WTC11 (cell line): ENCODE results near the gene IL12RB2.

ENCODE experiments used
- CREB1 ChIP-seq: sonication (generic); formaldehyde crosslinking; IDR thresholded peaks from 2 replicates; pipeline ENCODE4 v1.8.0; 2023; ENCODE audit warnings: mild to moderate bottlenecking, missing genetic modification reagents
- GTF2I ChIP-seq: fragments of 250-450 bp; sonication (Bioruptor Pico); conservative IDR thresholded peaks from 2 replicates; pipeline ENCODE4 v1.4.0; 2021; ENCODE audit warnings: mild to moderate bottlenecking
- SMAD3 ChIP-seq: sonication (generic); formaldehyde crosslinking; IDR thresholded peaks from 2 replicates; pipeline ENCODE4 v1.8.0; 2022; ENCODE audit warnings: missing genetic modification reagents, mild to moderate bottlenecking, borderline replicate concordance
- TP53 ChIP-seq: sonication (generic); formaldehyde crosslinking; IDR thresholded peaks from 2 replicates; pipeline ENCODE4 v1.8.1; 2023; ENCODE audit warnings: mild to moderate bottlenecking, missing genetic modification reagents
- TF ChIP-seq, protein P1 (sequence below): fragments of 200-600 bp; IDR thresholded peaks from 2 replicates; pipeline ENCODE4 v1.8.0; 2022; ENCODE audit warnings: antibody characterized with exemption
- TF ChIP-seq, protein P2 (sequence below): sonication (generic); formaldehyde crosslinking; IDR thresholded peaks from 2 replicates; pipeline ENCODE4 v1.8.1; 2023; ENCODE audit warnings: mild to moderate bottlenecking, moderate library complexity, missing genetic modification reagents
- TF ChIP-seq, protein P3 (sequence below): sonication (generic); formaldehyde crosslinking; conservative IDR thresholded peaks from 2 replicates; pipeline ENCODE4 v1.8.1; 2023; ENCODE audit warnings: mild to moderate bottlenecking, low read depth, missing genetic modification reagents, moderate library complexity
- TF ChIP-seq, protein P4 (sequence below): sonication (generic); formaldehyde crosslinking; IDR thresholded peaks from 2 replicates; pipeline ENCODE4 v1.8.0; 2022; ENCODE audit warnings: mild to moderate bottlenecking, missing genetic modification reagents

DNA sequence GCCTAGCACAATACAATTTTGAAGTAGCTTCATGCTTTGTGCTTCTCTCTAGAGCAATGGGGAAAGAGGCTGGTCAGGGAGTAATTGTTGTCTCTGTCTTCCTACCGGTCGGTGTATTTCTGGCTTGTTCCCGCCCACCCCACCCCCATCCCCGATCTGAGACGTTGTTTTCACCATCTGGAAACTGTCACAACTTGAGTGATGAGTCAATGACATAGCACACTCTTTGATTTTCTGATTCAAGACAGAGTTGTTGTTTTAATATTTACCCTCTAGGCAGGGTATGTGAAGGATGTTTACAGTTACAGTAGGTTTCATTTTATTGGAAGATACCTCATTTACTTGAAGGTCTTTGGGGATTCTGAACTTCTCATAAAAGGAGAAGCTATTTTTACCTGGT lies 7.0 kb downstream of the IL12RB2 start:
- TF ChIP-seq, protein P1, sequence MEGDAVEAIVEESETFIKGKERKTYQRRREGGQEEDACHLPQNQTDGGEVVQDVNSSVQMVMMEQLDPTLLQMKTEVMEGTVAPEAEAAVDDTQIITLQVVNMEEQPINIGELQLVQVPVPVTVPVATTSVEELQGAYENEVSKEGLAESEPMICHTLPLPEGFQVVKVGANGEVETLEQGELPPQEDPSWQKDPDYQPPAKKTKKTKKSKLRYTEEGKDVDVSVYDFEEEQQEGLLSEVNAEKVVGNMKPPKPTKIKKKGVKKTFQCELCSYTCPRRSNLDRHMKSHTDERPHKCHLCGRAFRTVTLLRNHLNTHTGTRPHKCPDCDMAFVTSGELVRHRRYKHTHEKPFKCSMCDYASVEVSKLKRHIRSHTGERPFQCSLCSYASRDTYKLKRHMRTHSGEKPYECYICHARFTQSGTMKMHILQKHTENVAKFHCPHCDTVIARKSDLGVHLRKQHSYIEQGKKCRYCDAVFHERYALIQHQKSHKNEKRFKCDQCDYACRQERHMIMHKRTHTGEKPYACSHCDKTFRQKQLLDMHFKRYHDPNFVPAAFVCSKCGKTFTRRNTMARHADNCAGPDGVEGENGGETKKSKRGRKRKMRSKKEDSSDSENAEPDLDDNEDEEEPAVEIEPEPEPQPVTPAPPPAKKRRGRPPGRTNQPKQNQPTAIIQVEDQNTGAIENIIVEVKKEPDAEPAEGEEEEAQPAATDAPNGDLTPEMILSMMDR = no peak
- TF ChIP-seq CREB1 = no peak
- TF ChIP-seq, protein P2, sequence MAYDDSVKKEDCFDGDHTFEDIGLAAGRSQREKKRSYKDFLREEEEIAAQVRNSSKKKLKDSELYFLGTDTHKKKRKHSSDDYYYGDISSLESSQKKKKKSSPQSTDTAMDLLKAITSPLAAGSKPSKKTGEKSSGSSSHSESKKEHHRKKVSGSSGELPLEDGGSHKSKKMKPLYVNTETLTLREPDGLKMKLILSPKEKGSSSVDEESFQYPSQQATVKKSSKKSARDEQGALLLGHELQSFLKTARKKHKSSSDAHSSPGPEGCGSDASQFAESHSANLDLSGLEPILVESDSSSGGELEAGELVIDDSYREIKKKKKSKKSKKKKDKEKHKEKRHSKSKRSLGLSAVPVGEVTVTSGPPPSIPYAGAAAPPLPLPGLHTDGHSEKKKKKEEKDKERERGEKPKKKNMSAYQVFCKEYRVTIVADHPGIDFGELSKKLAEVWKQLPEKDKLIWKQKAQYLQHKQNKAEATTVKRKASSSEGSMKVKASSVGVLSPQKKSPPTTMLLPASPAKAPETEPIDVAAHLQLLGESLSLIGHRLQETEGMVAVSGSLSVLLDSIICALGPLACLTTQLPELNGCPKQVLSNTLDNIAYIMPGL (CRISPR knock-in tag) = no peak
- TF ChIP-seq, protein P3, sequence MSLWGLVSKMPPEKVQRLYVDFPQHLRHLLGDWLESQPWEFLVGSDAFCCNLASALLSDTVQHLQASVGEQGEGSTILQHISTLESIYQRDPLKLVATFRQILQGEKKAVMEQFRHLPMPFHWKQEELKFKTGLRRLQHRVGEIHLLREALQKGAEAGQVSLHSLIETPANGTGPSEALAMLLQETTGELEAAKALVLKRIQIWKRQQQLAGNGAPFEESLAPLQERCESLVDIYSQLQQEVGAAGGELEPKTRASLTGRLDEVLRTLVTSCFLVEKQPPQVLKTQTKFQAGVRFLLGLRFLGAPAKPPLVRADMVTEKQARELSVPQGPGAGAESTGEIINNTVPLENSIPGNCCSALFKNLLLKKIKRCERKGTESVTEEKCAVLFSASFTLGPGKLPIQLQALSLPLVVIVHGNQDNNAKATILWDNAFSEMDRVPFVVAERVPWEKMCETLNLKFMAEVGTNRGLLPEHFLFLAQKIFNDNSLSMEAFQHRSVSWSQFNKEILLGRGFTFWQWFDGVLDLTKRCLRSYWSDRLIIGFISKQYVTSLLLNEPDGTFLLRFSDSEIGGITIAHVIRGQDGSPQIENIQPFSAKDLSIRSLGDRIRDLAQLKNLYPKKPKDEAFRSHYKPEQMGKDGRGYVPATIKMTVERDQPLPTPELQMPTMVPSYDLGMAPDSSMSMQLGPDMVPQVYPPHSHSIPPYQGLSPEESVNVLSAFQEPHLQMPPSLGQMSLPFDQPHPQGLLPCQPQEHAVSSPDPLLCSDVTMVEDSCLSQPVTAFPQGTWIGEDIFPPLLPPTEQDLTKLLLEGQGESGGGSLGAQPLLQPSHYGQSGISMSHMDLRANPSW (CRISPR knock-in tag) = no peak
- TF ChIP-seq, protein P4, sequence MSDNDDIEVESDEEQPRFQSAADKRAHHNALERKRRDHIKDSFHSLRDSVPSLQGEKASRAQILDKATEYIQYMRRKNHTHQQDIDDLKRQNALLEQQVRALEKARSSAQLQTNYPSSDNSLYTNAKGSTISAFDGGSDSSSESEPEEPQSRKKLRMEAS (CRISPR knock-in tag) = no peak
- TF ChIP-seq SMAD3 = no peak
- TF ChIP-seq GTF2I (CRISPR knock-in tag) = no peak
- TF ChIP-seq TP53 (CRISPR knock-in tag) = no peak
